Activated CD8-positive, alpha-beta T cell treated with anti-CD3 and anti-CD28 coated beads for 36 hours (primary cell): ENCODE results near the gene PDE4C. TPM values are rescaled to one million over a fixed set of nuclear protein-coding genes. Genes with fewer than 3 reads are reported as not detected.

Experiments used
- ATAC-seq: fragments of 200-7000 bp; cut with Tn5 transposase; one replicate; pipeline ENCODE4 v1.10.0; 2021; ENCODE audit warnings: mild to moderate bottlenecking, moderate library complexity
- CTCF ChIA-PET: fragments of 350-600 bp; sonication (Branson Sonifier 250); formaldehyde crosslinking; loops from one replicate; lab custom pipeline; 2021; ENCODE audit warnings: antibody characterized with exemption; lab: Charles Lee
- POLR2A ChIA-PET: fragments of 350-600 bp; sonication (Branson Sonifier 250); formaldehyde crosslinking; loops from one replicate; lab custom pipeline; 2021; ENCODE audit warnings: antibody characterized with exemption; lab: Charles Lee
- DNase-seq: peaks from one replicate; pipeline ENCODE4 v3.0.0-alpha.2; 2020
- H3K27ac Mint-ChIP-seq: one replicate; pipeline ENCODE4 v1.8.0; 2021; ENCODE audit warnings: mild to moderate bottlenecking, mixed read lengths
- H3K27me3 Mint-ChIP-seq: one replicate; pipeline ENCODE4 v1.8.0; 2021; ENCODE audit warnings: mixed read lengths
- H3K36me3 Mint-ChIP-seq: one replicate; pipeline ENCODE4 v1.8.0; 2021; ENCODE audit warnings: low read depth, mixed read lengths
- H3K4me1 Mint-ChIP-seq: one replicate; pipeline ENCODE4 v1.8.0; 2021; ENCODE audit warnings: low read depth, mixed read lengths
- H3K4me3 Mint-ChIP-seq: one replicate; pipeline ENCODE4 v1.8.0; 2021; ENCODE audit warnings: mild to moderate bottlenecking, moderate library complexity, mixed read lengths
- H3K9me3 Mint-ChIP-seq: one replicate; pipeline ENCODE4 v1.8.0; 2021; ENCODE audit warnings: mixed read lengths
- CTCF ChIP-seq: fragments of 200-600 bp; IDR thresholded peaks from one replicate; pipeline ENCODE4 v1.8.0; 2022; ENCODE audit warnings: antibody characterized with exemption, mild to moderate bottlenecking
- intact Hi-C: fragments of 100-400 bp; cut with micrococcal nuclease; formaldehyde crosslinking; loops from one replicate; pipeline ENCODE4 v1.10.0; 2022
- total RNA-seq, 2 experiments: library from RNA; stranded (reverse); gene quantifications; one replicate each; pipeline ENCODE4 v1.2.3, GENCODE V29; 2021

Gene PDE4C
- under 1 TPM in 1 of 2 experiments, not detected in 1; 0.38 TPM for total RNA-seq

DNA sequence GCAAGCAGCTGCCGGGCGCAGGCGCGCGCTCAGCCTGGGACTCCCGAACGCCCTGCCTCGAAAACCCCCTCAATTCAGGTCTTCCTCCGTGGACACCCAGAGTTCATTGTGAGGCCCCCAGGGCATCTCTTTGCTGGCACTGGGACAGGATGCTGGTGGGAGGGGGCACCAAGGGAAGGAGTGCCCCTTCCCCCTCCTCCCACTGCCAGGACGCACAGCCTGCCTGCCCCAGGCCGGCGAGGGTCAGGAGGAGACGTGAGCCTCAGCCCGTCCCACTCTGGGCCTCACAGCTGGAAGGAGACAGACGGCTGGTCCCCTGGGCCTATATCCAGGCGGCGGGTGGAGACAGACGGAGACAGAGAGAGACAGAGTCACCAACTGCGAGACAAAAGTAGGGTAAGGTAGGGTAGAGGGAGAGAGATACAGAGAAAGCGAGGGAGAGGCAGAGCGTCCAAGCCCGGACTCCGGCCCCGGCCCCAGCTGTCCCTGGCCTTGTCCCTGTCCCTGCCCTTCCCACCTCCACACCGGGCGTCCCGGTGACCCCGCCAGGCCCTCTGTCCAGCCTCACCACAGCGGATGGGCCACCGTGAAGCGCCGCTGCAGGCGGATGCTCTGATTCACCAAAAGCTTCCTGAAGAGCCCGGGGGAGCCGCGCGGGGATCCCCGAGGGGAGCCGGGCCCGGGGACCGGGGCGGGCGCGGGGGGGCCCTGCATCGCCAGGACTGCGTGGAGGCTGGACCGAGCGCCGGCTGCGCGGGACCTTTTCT, at the start of gene PDE4C:
Gene PDE4C (minus strand): TSS at position 737 of the 767 bp plus-strand sequence. CDS start 23 bp downstream, at position 714.
- H3K36me3 Mint-ChIP-seq: no peaks in the 10 kb centered on the region
- H3K4me3 Mint-ChIP-seq: peak within 1 kb of the TSS; percentile 10
- H3K27me3 Mint-ChIP-seq: peaks cover 62% of the 10 kb centered on the region
- no peak for TF ChIP-seq CTCF
- H3K27ac Mint-ChIP-seq: no peak within 1 kb of the TSS
- intact Hi-C loops: no loop called here
- CTCF ChIA-PET: interaction anchor here (1.5 kb wide), 1 partner anchor 26 kb away, joined by 3 read pairs; no protein-coding TSS in a partner anchor
- DNase-seq: no peak
- no peaks in the 10 kb centered on the region for H3K9me3 Mint-ChIP-seq
- ATAC-seq: no peak
- H3K4me1 Mint-ChIP-seq: peaks cover 24% of the 10 kb centered on the region
- POLR2A ChIA-PET: interaction anchor here (1.3 kb wide), 1 partner anchor 12 kb away, joined by 4 read pairs; no protein-coding TSS in a partner anchor

DNA sequence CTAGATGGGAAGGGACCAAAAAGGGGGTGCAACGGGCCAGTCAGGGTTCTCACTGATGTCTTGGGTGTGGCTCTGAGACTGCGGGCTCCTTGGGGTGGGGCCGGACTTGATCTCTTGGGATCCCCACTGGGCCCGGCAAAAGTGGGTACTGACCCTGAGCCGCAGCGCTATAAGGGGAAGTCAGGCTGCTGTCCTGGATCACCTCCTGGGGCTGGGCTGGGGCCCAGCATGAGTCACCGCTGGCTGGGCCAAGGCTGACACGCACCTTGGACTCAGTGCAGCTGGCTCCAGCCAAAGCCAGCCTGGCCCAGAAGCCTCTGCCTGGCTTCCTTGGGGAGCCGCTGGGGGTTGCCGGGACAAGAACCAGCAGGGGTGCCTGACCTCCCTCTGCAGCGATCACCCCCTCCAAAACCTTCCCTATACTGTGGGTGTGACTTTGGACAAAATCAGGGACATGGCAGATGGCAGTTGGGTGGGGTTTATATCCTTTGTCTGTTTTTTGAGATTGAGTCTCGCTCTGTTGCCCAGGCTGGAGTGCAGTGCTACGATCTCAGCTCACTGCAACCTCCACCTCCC, 48.6 kb upstream of the PDE4C start:
- H3K27me3 Mint-ChIP-seq: no peaks in the 10 kb centered on the region
- H3K4me1 Mint-ChIP-seq: peaks cover 31% of the 10 kb centered on the region
- peak overlapping the region; percentile 63 for H3K27ac Mint-ChIP-seq
- no peak overlapping the region for H3K4me3 Mint-ChIP-seq
- H3K9me3 Mint-ChIP-seq: no peaks in the 10 kb centered on the region
- ChIA-PET CTCF (interaction anchor here (1.0 to 9.8 kb wide), 9 partner anchors 7 to 113 kb away, joined by 3 to 85 read pairs (median 4); partner anchors contain the start of gene LSM4), POLR2A (interaction anchor here (0.9 to 9.0 kb wide), 11 partner anchors 16 to 71 kb away, joined by 3 to 592 read pairs (median 4); partner anchors contain the start of genes LSM4 and RAB3A)
- ATAC-seq (peak; percentile 6), DNase-seq (peak; percentile 32)
- intact Hi-C loops: no loop called here
- peaks cover 29% of the 10 kb centered on the region for H3K36me3 Mint-ChIP-seq
- no peak for TF ChIP-seq CTCF

DNA sequence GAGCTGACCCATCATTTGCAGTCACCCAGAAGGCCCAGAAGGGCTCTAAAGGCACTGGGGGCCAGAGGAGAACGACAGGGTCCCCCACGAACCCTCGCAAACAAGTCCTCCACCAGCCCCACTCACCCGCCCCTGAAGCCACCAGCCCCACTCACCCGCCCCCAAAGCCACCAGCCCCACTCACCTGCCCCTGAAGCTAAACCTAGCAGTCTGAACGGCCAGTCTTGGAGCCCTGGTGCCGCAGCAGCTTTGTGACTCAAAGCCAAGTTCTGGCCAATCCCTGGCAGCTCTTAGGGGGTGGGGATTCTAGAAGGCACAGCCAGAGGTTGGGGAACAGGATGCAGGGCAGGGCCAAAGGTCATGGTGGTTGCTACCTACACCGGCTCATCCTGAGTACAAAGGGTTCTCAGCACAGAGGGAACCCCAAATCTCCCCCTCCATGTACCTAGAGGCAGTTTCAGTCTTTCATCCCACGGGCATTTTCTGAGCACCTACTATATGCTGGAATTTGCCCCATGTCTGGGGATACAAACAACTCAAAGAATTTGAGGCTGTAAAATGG, 48.1 kb upstream of the PDE4C start, which contains the start of gene IQCN:
Gene IQCN (minus strand): TSS at position 234 of the 562 bp plus-strand sequence. CDS start 4,974 bp downstream, outside the sequence.
- Mint-ChIP-seq H3K4me3 (no peak within 1 kb of the TSS), H3K27me3 (no peaks in the 10 kb centered on the region), H3K27ac (peak within 1 kb of the TSS; percentile 63), H3K9me3 (no peaks in the 10 kb centered on the region), H3K4me1 (peaks cover 30% of the 10 kb centered on the region), H3K36me3 (peaks cover 23% of the 10 kb centered on the region)
- no peak for TF ChIP-seq CTCF
- ATAC-seq (peak; percentile 80), DNase-seq (peak; percentile 80)
- CTCF ChIA-PET: interaction anchor here (1.2 to 9.8 kb wide), 8 partner anchors 8 to 114 kb away, joined by 3 to 85 read pairs (median 4); partner anchors contain the start of gene LSM4
- intact Hi-C loops: no loop called here
- POLR2A ChIA-PET: interaction anchor here (0.6 to 2.4 kb wide), 9 partner anchors 17 to 69 kb away, joined by 3 to 10 read pairs (median 4); no protein-coding TSS in a partner anchor

GRCh38 chr19:18273561-18274218, 47.5 kb upstream of the PDE4C start:
- DNase-seq (no peak), ATAC-seq (no peak)
- peak overlapping the region; percentile 63 for H3K27ac Mint-ChIP-seq
- H3K9me3 Mint-ChIP-seq: no peaks in the 10 kb centered on the region
- CTCF ChIA-PET: interaction anchor here (0.7 to 9.8 kb wide), 8 partner anchors 9 to 114 kb away, joined by 3 to 85 read pairs (median 4); a partner anchor contains a TSS
- H3K27me3 Mint-ChIP-seq: no peaks in the 10 kb centered on the region
- peaks cover 28% of the 10 kb centered on the region for H3K4me1 Mint-ChIP-seq
- no peak overlapping the region for H3K4me3 Mint-ChIP-seq
- peaks cover 17% of the 10 kb centered on the region for H3K36me3 Mint-ChIP-seq
- intact Hi-C loops: no loop called here
- POLR2A ChIA-PET: interaction anchor here (0.6 to 2.4 kb wide), 10 partner anchors 16 to 187 kb away, joined by 3 to 10 read pairs (median 4); partner anchors contain the start of gene IL12RB1
- TF ChIP-seq CTCF: no peak
